Measurements from ENCODE around the gene KRTAP9-3.

GRCh38 chr17:41230094-41230493 lies 2.2 kb upstream of the KRTAP9-3 start:
- TF ChIP-seq, protein P1, sequence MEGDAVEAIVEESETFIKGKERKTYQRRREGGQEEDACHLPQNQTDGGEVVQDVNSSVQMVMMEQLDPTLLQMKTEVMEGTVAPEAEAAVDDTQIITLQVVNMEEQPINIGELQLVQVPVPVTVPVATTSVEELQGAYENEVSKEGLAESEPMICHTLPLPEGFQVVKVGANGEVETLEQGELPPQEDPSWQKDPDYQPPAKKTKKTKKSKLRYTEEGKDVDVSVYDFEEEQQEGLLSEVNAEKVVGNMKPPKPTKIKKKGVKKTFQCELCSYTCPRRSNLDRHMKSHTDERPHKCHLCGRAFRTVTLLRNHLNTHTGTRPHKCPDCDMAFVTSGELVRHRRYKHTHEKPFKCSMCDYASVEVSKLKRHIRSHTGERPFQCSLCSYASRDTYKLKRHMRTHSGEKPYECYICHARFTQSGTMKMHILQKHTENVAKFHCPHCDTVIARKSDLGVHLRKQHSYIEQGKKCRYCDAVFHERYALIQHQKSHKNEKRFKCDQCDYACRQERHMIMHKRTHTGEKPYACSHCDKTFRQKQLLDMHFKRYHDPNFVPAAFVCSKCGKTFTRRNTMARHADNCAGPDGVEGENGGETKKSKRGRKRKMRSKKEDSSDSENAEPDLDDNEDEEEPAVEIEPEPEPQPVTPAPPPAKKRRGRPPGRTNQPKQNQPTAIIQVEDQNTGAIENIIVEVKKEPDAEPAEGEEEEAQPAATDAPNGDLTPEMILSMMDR (IDR thresholded peaks at IDR 0.05): no peak
- TF ChIP-seq EP300 (IDR thresholded peaks at IDR 0.05): no peak
- TF ChIP-seq POLR2A (IDR thresholded peaks at IDR 0.05): no peak
